ENCODE measurements around the gene SCAPER. TPM values are rescaled to one million over a fixed set of nuclear protein-coding genes. Genes with fewer than 3 reads are reported as not detected.

The SCAPER gene
- total RNA-seq, 1 donor from 2014 or later = 42.6 TPM

DNA sequence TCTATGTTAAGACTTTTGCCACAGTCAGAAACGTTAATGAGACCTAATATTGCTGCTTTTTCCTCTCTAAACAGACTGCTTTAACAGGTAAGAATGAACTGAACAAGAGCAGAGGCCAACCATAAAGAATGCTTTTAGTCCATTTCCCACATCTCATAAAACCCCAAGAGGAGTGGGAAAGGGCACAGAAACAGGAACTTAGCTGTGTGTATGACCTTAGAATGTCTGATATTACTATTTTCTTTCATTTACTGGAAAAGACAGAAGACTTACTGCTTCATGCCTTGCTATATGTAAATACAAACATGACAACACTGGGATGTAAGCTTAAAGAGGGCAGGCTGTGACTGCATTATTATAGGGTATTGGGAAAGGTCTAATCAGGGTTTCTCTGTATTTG lies 453.6 kb downstream of the SCAPER start:
- no peaks in the 10 kb centered on the region for H3K27me3 ChIP-seq (ENCODE audit: low read depth)
- TF ChIP-seq, protein P1, sequence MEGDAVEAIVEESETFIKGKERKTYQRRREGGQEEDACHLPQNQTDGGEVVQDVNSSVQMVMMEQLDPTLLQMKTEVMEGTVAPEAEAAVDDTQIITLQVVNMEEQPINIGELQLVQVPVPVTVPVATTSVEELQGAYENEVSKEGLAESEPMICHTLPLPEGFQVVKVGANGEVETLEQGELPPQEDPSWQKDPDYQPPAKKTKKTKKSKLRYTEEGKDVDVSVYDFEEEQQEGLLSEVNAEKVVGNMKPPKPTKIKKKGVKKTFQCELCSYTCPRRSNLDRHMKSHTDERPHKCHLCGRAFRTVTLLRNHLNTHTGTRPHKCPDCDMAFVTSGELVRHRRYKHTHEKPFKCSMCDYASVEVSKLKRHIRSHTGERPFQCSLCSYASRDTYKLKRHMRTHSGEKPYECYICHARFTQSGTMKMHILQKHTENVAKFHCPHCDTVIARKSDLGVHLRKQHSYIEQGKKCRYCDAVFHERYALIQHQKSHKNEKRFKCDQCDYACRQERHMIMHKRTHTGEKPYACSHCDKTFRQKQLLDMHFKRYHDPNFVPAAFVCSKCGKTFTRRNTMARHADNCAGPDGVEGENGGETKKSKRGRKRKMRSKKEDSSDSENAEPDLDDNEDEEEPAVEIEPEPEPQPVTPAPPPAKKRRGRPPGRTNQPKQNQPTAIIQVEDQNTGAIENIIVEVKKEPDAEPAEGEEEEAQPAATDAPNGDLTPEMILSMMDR (IDR thresholded peaks at IDR 0.05; ENCODE audit: borderline replicate concordance) = no peak
- H3K9me3 ChIP-seq (replicated peaks) = no peaks in the 10 kb centered on the region
- H3K27ac ChIP-seq (replicated peaks) = no peak overlapping the region
- DNase-seq = no peak
- no peaks in the 10 kb centered on the region for H3K4me1 ChIP-seq
- H3K36me3 ChIP-seq = no peaks in the 10 kb centered on the region
- no peak overlapping the region for H3K4me3 ChIP-seq
- intact Hi-C loops (cut with micrococcal nuclease) = no loop called here

DNA sequence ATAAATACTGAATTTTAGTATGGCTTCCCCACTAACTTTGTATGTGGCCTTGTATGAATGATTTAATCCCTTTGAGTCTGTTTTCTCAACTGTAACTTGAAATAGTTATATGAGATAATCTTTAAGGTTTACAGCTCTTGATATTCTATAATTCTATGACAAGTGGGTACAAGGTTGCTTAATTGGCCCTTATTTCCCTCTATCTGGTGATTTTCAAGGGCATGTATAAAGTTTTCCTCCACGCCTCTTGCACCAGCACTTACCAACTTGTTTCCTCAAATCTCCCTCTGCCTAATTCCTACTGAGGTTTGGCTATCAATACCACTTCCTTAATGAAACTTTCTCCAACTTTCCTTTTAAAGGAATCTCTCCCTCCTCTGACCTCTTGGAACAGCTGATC lies 455.7 kb downstream of the SCAPER start:
- Histone ChIP-seq H3K4me3 (no peak overlapping the region), H3K27ac (replicated peaks) (no peak overlapping the region), H3K9me3 (replicated peaks) (no peaks in the 10 kb centered on the region), H3K4me1 (no peaks in the 10 kb centered on the region), H3K27me3 (ENCODE audit: low read depth) (no peaks in the 10 kb centered on the region), H3K36me3 (no peaks in the 10 kb centered on the region)
- no peak for DNase-seq
- intact Hi-C loops (cut with micrococcal nuclease) = no loop called here
- TF ChIP-seq, protein P1 (IDR thresholded peaks at IDR 0.05; ENCODE audit: borderline replicate concordance) = no peak

- H3K27ac ChIP-seq (replicated peaks) = no peak overlapping the region
- DNase-seq = no peak
- intact Hi-C loops (cut with micrococcal nuclease) = no loop called here
- H3K27me3 ChIP-seq (ENCODE audit: low read depth) = no peaks in the 10 kb centered on the region
- H3K4me3 ChIP-seq = no peak overlapping the region
- H3K9me3 ChIP-seq (replicated peaks) = no peaks in the 10 kb centered on the region
- TF ChIP-seq, protein P1 (IDR thresholded peaks at IDR 0.05; ENCODE audit: borderline replicate concordance) = no peak
- no peaks in the 10 kb centered on the region for H3K36me3 ChIP-seq
- H3K4me1 ChIP-seq = no peaks in the 10 kb centered on the region
Measured at GRCh38 chr15:76448755-76449154, 456.4 kb downstream of the SCAPER start.

- DNase-seq = no peak
- TF ChIP-seq, protein P1 (IDR thresholded peaks at IDR 0.05; ENCODE audit: borderline replicate concordance) = no peak
Measured at GRCh38 chr15:76447728-76448441, 457.3 kb downstream of the SCAPER start.

DNA sequence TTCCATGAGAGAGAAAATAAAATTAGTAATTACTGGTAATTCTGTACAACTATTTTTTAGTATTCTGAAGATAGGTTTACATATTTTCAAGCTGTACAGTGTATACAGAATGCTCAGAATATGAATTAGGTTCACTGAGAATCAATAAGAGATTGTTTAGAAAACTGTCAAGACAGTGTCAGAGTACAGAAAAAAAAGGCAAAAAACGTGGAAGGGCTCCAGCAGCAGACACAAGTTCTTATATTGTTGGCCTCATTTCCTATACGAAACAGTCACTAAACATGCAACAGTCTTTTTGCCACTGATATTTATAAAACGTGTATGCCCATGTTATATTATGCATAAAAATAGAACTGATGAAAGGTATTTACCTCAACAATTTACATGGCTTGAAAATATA lies 464.7 kb downstream of the SCAPER start:
- TF ChIP-seq, protein P1 (IDR thresholded peaks at IDR 0.05; ENCODE audit: borderline replicate concordance) = no peak
- no peak for DNase-seq
- Histone ChIP-seq H3K9me3 (replicated peaks) (no peaks in the 10 kb centered on the region), H3K36me3 (no peaks in the 10 kb centered on the region), H3K27me3 (ENCODE audit: low read depth) (no peaks in the 10 kb centered on the region), H3K27ac (replicated peaks) (no peak overlapping the region), H3K4me1 (no peaks in the 10 kb centered on the region), H3K4me3 (no peak overlapping the region)
- intact Hi-C loops (cut with micrococcal nuclease) = no loop called here

More at GRCh38 chr15:76447728-76448441, 457.3 kb downstream of the SCAPER start:
- Histone ChIP-seq H3K27me3 (ENCODE audit: low read depth) (no peaks in the 10 kb centered on the region), H3K36me3 (no peaks in the 10 kb centered on the region), H3K27ac (replicated peaks) (no peak overlapping the region), H3K4me1 (no peaks in the 10 kb centered on the region), H3K9me3 (replicated peaks) (no peaks in the 10 kb centered on the region), H3K4me3 (no peak overlapping the region)
- intact Hi-C loops (cut with micrococcal nuclease) = no loop called here

All from left ventricle myocardium inferior (tissue), 1 donor.